ENCODE results near the gene SCAP. TPM values are rescaled to one million over a fixed set of nuclear protein-coding genes. Genes with fewer than 3 reads are reported as not detected.

Gene SCAP
- polyA plus RNA-seq, 1 experiment: 30.2 TPM

- DNase-seq (ENCODE audit: low read depth): no peak
- CTCF ChIA-PET: no interaction called here
- Histone ChIP-seq H3K36me3 (ENCODE audit: control insufficient read depth, insufficient read depth, low read length) (peaks cover 21% of the 10 kb centered on the region), H3K4me3 (ENCODE audit: low read depth, low read length) (no peak overlapping the region), H3K27me3 (ENCODE audit: control insufficient read depth, insufficient read depth, low read length) (no peaks in the 10 kb centered on the region)
- POLR2A ChIA-PET: no interaction called here
- no peak for TF ChIP-seq CTCF (IDR thresholded peaks at IDR 0.05; ENCODE audit: insufficient read depth, low read depth, low read length)
These were observed 28.4 kb upstream of the SCAP start for GRCh38 chr3:47504113-47504512.

- no peaks in the 10 kb centered on the region for H3K27me3 ChIP-seq (ENCODE audit: control insufficient read depth, insufficient read depth, low read length)
- CTCF ChIA-PET: interaction anchor here (0.8 kb wide), 1 partner anchor 82 kb away, joined by 3 read pairs; no protein-coding TSS in a partner anchor
- peaks cover 24% of the 10 kb centered on the region for H3K36me3 ChIP-seq (ENCODE audit: control insufficient read depth, insufficient read depth, low read length)
- TF ChIP-seq CTCF (IDR thresholded peaks at IDR 0.05; ENCODE audit: insufficient read depth, low read depth, low read length): no peak
- H3K4me3 ChIP-seq (ENCODE audit: low read depth, low read length): no peak overlapping the region
- DNase-seq (ENCODE audit: low read depth): no peak
- POLR2A ChIA-PET: no interaction called here
These were observed 27.3 kb upstream of the SCAP start for GRCh38 chr3:47503033-47503432.

GRCh38 chr3:47496892-47497291 lies 21.2 kb upstream of the SCAP start:
- CTCF ChIA-PET: no interaction called here
- DNase-seq (ENCODE audit: low read depth): no peak

GRCh38 chr3:47495886-47496285 lies 20.1 kb upstream of the SCAP start:
- no peak for TF ChIP-seq CTCF (IDR thresholded peaks at IDR 0.05; ENCODE audit: insufficient read depth, low read depth, low read length)
- ChIA-PET POLR2A (no interaction called here), CTCF (interaction anchor here (0.9 kb wide), 1 partner anchor 74 kb away, joined by 3 read pairs; no protein-coding TSS in a partner anchor)
- DNase-seq (ENCODE audit: low read depth): no peak
- Histone ChIP-seq H3K27me3 (ENCODE audit: control insufficient read depth, insufficient read depth, low read length) (no peaks in the 10 kb centered on the region), H3K4me3 (ENCODE audit: low read depth, low read length) (no peak overlapping the region), H3K36me3 (ENCODE audit: control insufficient read depth, insufficient read depth, low read length) (peaks cover 15% of the 10 kb centered on the region)

More at GRCh38 chr3:47496892-47497291, 21.2 kb upstream of the SCAP start:
- Histone ChIP-seq H3K4me3 (ENCODE audit: low read depth, low read length) (no peak overlapping the region), H3K36me3 (ENCODE audit: control insufficient read depth, insufficient read depth, low read length) (peaks cover 20% of the 10 kb centered on the region), H3K27me3 (ENCODE audit: control insufficient read depth, insufficient read depth, low read length) (no peaks in the 10 kb centered on the region)
- TF ChIP-seq CTCF (IDR thresholded peaks at IDR 0.05; ENCODE audit: insufficient read depth, low read depth, low read length): no peak
- POLR2A ChIA-PET: no interaction called here

GRCh38 chr3:47495111-47495510 lies 19.4 kb upstream of the SCAP start:
- no peak for TF ChIP-seq CTCF (IDR thresholded peaks at IDR 0.05; ENCODE audit: insufficient read depth, low read depth, low read length)
- ChIA-PET CTCF (interaction anchor here (1.4 to 2.0 kb wide), 2 partner anchors 19 to 34 kb away, joined by 4 to 7 read pairs; no protein-coding TSS in a partner anchor), POLR2A (no interaction called here)
- no peak overlapping the region for H3K4me3 ChIP-seq (ENCODE audit: low read depth, low read length)
- peaks cover 10% of the 10 kb centered on the region for H3K36me3 ChIP-seq (ENCODE audit: control insufficient read depth, insufficient read depth, low read length)
- DNase-seq (ENCODE audit: low read depth): no peak
- no peaks in the 10 kb centered on the region for H3K27me3 ChIP-seq (ENCODE audit: control insufficient read depth, insufficient read depth, low read length)
